ENCODE measurements around the gene ADAMTSL4. TPM values are rescaled to one million over a fixed set of nuclear protein-coding genes. Genes with fewer than 3 reads are reported as not detected.
A peak's percentile ranks its signal among the peaks of the same experiment; 100 is the strongest.

ADAMTSL4 gene
- total RNA-seq, 4 donors from 2014 or later: 7.2 to 22.7 (median 18.0) TPM

GRCh38 chr1:150558303-150558704 is 9.1 kb downstream of the ADAMTSL4 start:
- H3K27me3 ChIP-seq: no peaks in the 10 kb centered on the region
- peak overlapping the region; percentile 100 for H3K27ac ChIP-seq
- TF ChIP-seq POLR2AphosphoS5 (IDR thresholded peaks at IDR 0.05) (no peak), EP300 (IDR thresholded peaks at IDR 0.05) (no peak), POLR2A (IDR thresholded peaks at IDR 0.05) (no peak), CTCF (IDR thresholded peaks at IDR 0.05) (no peak)
- peak overlapping the region; percentile 21 for H3K4me3 ChIP-seq
- WGBS: 80% methylated on average over 13 of the region's 15 CpGs
- DNase-seq (ENCODE audit: low spot score in 2 of 2): no peak
- H3K36me3 ChIP-seq: peaks cover 32% of the 10 kb centered on the region
- no peaks in the 10 kb centered on the region for H3K9me3 ChIP-seq
- peaks cover 55% of the 10 kb centered on the region for H3K4me1 ChIP-seq

- WGBS: 59% methylated on average over 16 of the region's 28 CpGs
- H3K9me3 ChIP-seq: no peaks in the 10 kb centered on the region
- peaks cover 55% of the 10 kb centered on the region for H3K4me1 ChIP-seq
- no peak for TF ChIP-seq POLR2AphosphoS5 (IDR thresholded peaks at IDR 0.05)
- no peak for TF ChIP-seq CTCF (IDR thresholded peaks at IDR 0.05)
- no peak for TF ChIP-seq EP300 (IDR thresholded peaks at IDR 0.05)
- peak overlapping the region; percentile 100 for H3K27ac ChIP-seq
- no peak for DNase-seq (ENCODE audit: low spot score in 2 of 2)
- H3K27me3 ChIP-seq: no peaks in the 10 kb centered on the region
- peak overlapping the region; percentile 21 for H3K4me3 ChIP-seq
- H3K36me3 ChIP-seq: peaks cover 32% of the 10 kb centered on the region
Measured at GRCh38 chr1:150558761-150559655, 9.8 kb downstream of the ADAMTSL4 start.

- WGBS: 65% methylated on average over 4 of the region's 10 CpGs
- TF ChIP-seq POLR2A (IDR thresholded peaks at IDR 0.05) (no peak), POLR2AphosphoS5 (IDR thresholded peaks at IDR 0.05) (no peak), CTCF (IDR thresholded peaks at IDR 0.05) (no peak), EP300 (IDR thresholded peaks at IDR 0.05) (no peak)
- peaks cover 28% of the 10 kb centered on the region for H3K36me3 ChIP-seq
- peak overlapping the region; percentile 21 for H3K4me3 ChIP-seq
- peaks cover 59% of the 10 kb centered on the region for H3K4me1 ChIP-seq
- no peaks in the 10 kb centered on the region for H3K9me3 ChIP-seq
- no peaks in the 10 kb centered on the region for H3K27me3 ChIP-seq
- H3K27ac ChIP-seq: peak overlapping the region; percentile 100
- DNase-seq (ENCODE audit: low spot score in 2 of 2): no peak
Measured at GRCh38 chr1:150559656-150560010, 10.4 kb downstream of the ADAMTSL4 start.

- Histone ChIP-seq H3K4me3 (peak overlapping the region; percentile 57), H3K27me3 (no peaks in the 10 kb centered on the region), H3K36me3 (peaks cover 26% of the 10 kb centered on the region), H3K27ac (peak overlapping the region; percentile 100), H3K4me1 (peaks cover 63% of the 10 kb centered on the region), H3K9me3 (no peaks in the 10 kb centered on the region)
- whole genome bisulfite sequencing: no CpG with 5 or more reads among the region's 9 CpGs
- TF ChIP-seq CTCF (IDR thresholded peaks at IDR 0.05): peak; percentile 71 to 92
- no peak for TF ChIP-seq POLR2AphosphoS5 (IDR thresholded peaks at IDR 0.05)
- DNase-seq (ENCODE audit: low spot score in 2 of 2): peak; percentile 88 to 91
Measured at GRCh38 chr1:150560011-150560438, 10.8 kb downstream of the ADAMTSL4 start.

- Histone ChIP-seq H3K4me3 (peak overlapping the region; percentile 57), H3K27me3 (no peaks in the 10 kb centered on the region), H3K4me1 (peaks cover 70% of the 10 kb centered on the region), H3K9me3 (no peaks in the 10 kb centered on the region), H3K27ac (peak overlapping the region; percentile 100), H3K36me3 (peaks cover 19% of the 10 kb centered on the region)
- TF ChIP-seq POLR2A (IDR thresholded peaks at IDR 0.05): no peak
- TF ChIP-seq CTCF (IDR thresholded peaks at IDR 0.05): peak; percentile 72 to 84
- no peak for TF ChIP-seq EP300 (IDR thresholded peaks at IDR 0.05)
- DNase-seq (ENCODE audit: low spot score in 2 of 2): peak; percentile 94 to 95
- WGBS: 29% methylated on average over 6 of the region's 17 CpGs
Measured at GRCh38 chr1:150560576-150561253, 11.5 kb downstream of the ADAMTSL4 start.
